H1 (cell line): ENCODE data around the gene ROR1. TPM values are rescaled to one million over a fixed set of nuclear protein-coding genes. Genes with fewer than 3 reads are reported as not detected.

Experiments used
- CTCF ChIA-PET: fragments of 300-600 bp; sonication (Branson Sonifier 250); formaldehyde crosslinking; loops from one replicate; lab custom pipeline; 2021; ENCODE audit not compliant: partially characterized antibody; lab: Charles Lee
- POLR2A ChIA-PET: fragments of 300-600 bp; sonication (Branson Sonifier 250); formaldehyde crosslinking; loops from one replicate; lab custom pipeline; 2021; ENCODE audit warnings: inconsistent platforms; ENCODE audit not compliant: partially characterized antibody; lab: Charles Lee
- DNase-seq, 2 experiments: peaks; one replicate each; pipeline versions ENCODE4 v3.0.0 to v3.0.0-alpha.2; 2010 to 2022; ENCODE audit warnings: low spot score in 2 of 2, low read depth in 1 of 2, mixed read lengths in 1 of 2
- FAIRE-seq: peaks from 2 replicates; lab custom pipeline; 2011; peaks lifted over from hg19 to GRCh38; lab: Jason Lieb, UNC
- H2AFZ ChIP-seq: 2 replicates; pipeline ENCODE4 v1.8.1; 2012; ENCODE audit warnings: low read length, inconsistent platforms
- H2AK5ac ChIP-seq: 2 replicates; pipeline ENCODE4 v1.6.1; 2013; ENCODE audit warnings: low read depth, low read length
- H2BK120ac ChIP-seq: replicated peaks from 2 replicates; pipeline ENCODE3; 2013; ENCODE audit warnings: low read depth, low read length, inconsistent platforms
- H2BK12ac ChIP-seq: 2 replicates; pipeline ENCODE4 v1.6.1; 2013; ENCODE audit warnings: low read depth, low read length
- H2BK15ac ChIP-seq: 2 replicates; pipeline ENCODE4 v1.6.1; 2013; ENCODE audit warnings: low read length
- H2BK20ac ChIP-seq: 2 replicates; pipeline ENCODE4 v1.6.1; 2013; ENCODE audit warnings: low read length
- H2BK5ac ChIP-seq: 2 replicates; pipeline ENCODE4 v1.6.1; 2013; ENCODE audit warnings: low read depth, low read length
- H3K14ac ChIP-seq: 2 replicates; pipeline ENCODE4 v1.6.1; 2013; ENCODE audit warnings: inconsistent platforms; ENCODE audit not compliant: insufficient read length
- H3K18ac ChIP-seq: 2 replicates; pipeline ENCODE4 v1.6.1; 2013; ENCODE audit warnings: low read length; ENCODE audit errors: extremely low read depth
- H3K23ac ChIP-seq: 2 replicates; pipeline ENCODE4 v1.6.1; 2013; ENCODE audit warnings: inconsistent platforms; ENCODE audit not compliant: insufficient read length
- H3K23me2 ChIP-seq: 2 replicates; pipeline ENCODE4 v1.6.1; 2013; ENCODE audit warnings: low read depth, low read length
- H3K27ac ChIP-seq: 2 replicates; pipeline ENCODE4 v1.6.1; 2011; ENCODE audit warnings: low read depth, low read length, inconsistent platforms
- H3K27me3 ChIP-seq, 4 experiments: replicated peaks in 1 of 4; 1 replicate in 1 of 4; 2 replicates in 3 of 4; pipeline versions ENCODE4 v1.6.1 to v1.8.1; 2011 to 2013; ENCODE audit warnings: low read length in 3 of 4, mild to moderate bottlenecking in 3 of 4, inconsistent platforms in 2 of 4, mixed read lengths in 2 of 4, moderate library complexity in 1 of 4; ENCODE audit not compliant: control insufficient read depth in 3 of 4, insufficient read depth in 3 of 4; ENCODE audit errors: extremely low read depth in 1 of 4
- H3K36me3 ChIP-seq, 4 experiments: 2 replicates each; pipeline versions ENCODE4 v1.6.1 to v1.8.1; 2011 to 2013; ENCODE audit warnings: mild to moderate bottlenecking in 4 of 4, low read length in 3 of 4, moderate library complexity in 2 of 4, control low read depth in 1 of 4, inconsistent platforms in 1 of 4; ENCODE audit not compliant: insufficient read depth in 4 of 4, control insufficient read depth in 2 of 4
- H3K4ac ChIP-seq: replicated peaks from 2 replicates; pipeline ENCODE3; 2013; ENCODE audit warnings: low read length, low read depth, mixed read lengths, inconsistent platforms; ENCODE audit not compliant: insufficient read length
- H3K4me1 ChIP-seq, 4 experiments: replicated peaks in 1 of 4; 1 replicate in 1 of 4; 2 replicates in 3 of 4; pipeline versions ENCODE4 v1.6.1 to v1.8.1; 2011 to 2013; ENCODE audit warnings: low read length in 3 of 4, inconsistent platforms in 2 of 4, mixed read lengths in 1 of 4; ENCODE audit not compliant: insufficient read depth in 4 of 4, control insufficient read depth in 3 of 4
- H3K4me2 ChIP-seq, 2 experiments: 2 replicates each; pipeline versions ENCODE4 v1.6.1 to v1.8.1; 2011 to 2013; ENCODE audit warnings: low read depth in 2 of 2, low read length in 2 of 2, control low read depth in 1 of 2, inconsistent platforms in 1 of 2, mild to moderate bottlenecking in 1 of 2; ENCODE audit not compliant: insufficient read depth in 1 of 2
- H3K4me3 ChIP-seq, 4 experiments: fragments of 200-600, 300-600 bp in 1 of 4; sonication (generic), shearing (Covaris generic), sonication (Bioruptor Twin) in 1 of 4; 2 replicates each; pipeline versions ENCODE4 v1.5.1 to v1.8.1; 2011 to 2016; ENCODE audit warnings: low read length in 4 of 4, low read depth in 3 of 4, control low read depth in 2 of 4, inconsistent platforms in 2 of 4, mild to moderate bottlenecking in 2 of 4, mixed read lengths in 1 of 4, moderate library complexity in 1 of 4; ENCODE audit not compliant: insufficient read depth in 2 of 4; ENCODE audit errors: extremely low read depth in 1 of 4
- H3K56ac ChIP-seq: replicated peaks from 2 replicates; pipeline ENCODE3; 2013; ENCODE audit warnings: low read depth, mild to moderate bottlenecking, mixed read lengths, low read length, inconsistent platforms; ENCODE audit not compliant: insufficient read length
- H3K79me1 ChIP-seq: 2 replicates; pipeline ENCODE4 v1.6.1; 2013; ENCODE audit warnings: low read depth, low read length, control low read depth
- H3K79me2 ChIP-seq, 2 experiments: 2 replicates each; pipeline versions ENCODE4 v1.6.1 to v1.8.1; 2012 to 2013; ENCODE audit warnings: low read length in 2 of 2, mild to moderate bottlenecking in 2 of 2, inconsistent platforms in 1 of 2; ENCODE audit not compliant: insufficient read depth in 2 of 2, control insufficient read depth in 1 of 2
- H3K9ac ChIP-seq, 4 experiments: replicated peaks in 1 of 4; 1 replicate in 1 of 4; 2 replicates in 3 of 4; pipeline versions ENCODE4 v1.6.1 to v1.8.1; 2011 to 2013; ENCODE audit warnings: low read depth in 3 of 4, low read length in 3 of 4, control low read depth in 2 of 4, mild to moderate bottlenecking in 2 of 4, moderate library complexity in 2 of 4, inconsistent platforms in 1 of 4; ENCODE audit errors: extremely low read depth in 1 of 4
- H3K9me3 ChIP-seq, 2 experiments: 2 replicates each; pipeline versions ENCODE4 v1.6.1 to v1.8.1; 2012 to 2013; ENCODE audit warnings: mild to moderate bottlenecking in 2 of 2, moderate library complexity in 2 of 2, control low read depth in 1 of 2, inconsistent platforms in 1 of 2, low read depth in 1 of 2, low read length in 1 of 2, mixed read lengths in 1 of 2; ENCODE audit not compliant: insufficient read depth in 2 of 2
- H4K20me1 ChIP-seq, 2 experiments: replicated peaks in 1 of 2; 2 replicates each; pipeline versions ENCODE3 to v1.8.1; 2011 to 2013; ENCODE audit warnings: inconsistent platforms in 2 of 2, low read length in 2 of 2, mild to moderate bottlenecking in 1 of 2; ENCODE audit not compliant: insufficient read depth in 2 of 2, control insufficient read depth in 1 of 2
- H4K5ac ChIP-seq: 2 replicates; pipeline ENCODE4 v1.6.1; 2013; ENCODE audit warnings: low read length, low read depth, mixed read lengths, inconsistent platforms; ENCODE audit not compliant: insufficient read length
- H4K8ac ChIP-seq: 2 replicates; pipeline ENCODE4 v1.8.0; 2013; ENCODE audit warnings: mild to moderate bottlenecking, moderate library complexity, low read length, inconsistent platforms; ENCODE audit not compliant: insufficient read depth; ENCODE audit errors: extremely low read depth
- H4K91ac ChIP-seq: replicated peaks from 2 replicates; pipeline ENCODE3; 2013; ENCODE audit warnings: low read length, mixed read lengths, inconsistent platforms; ENCODE audit not compliant: insufficient read length
- CHD2 ChIP-seq: IDR thresholded peaks from 2 replicates; pipeline ENCODE4 v1.6.1; 2012; ENCODE audit warnings: low read length, improper control_type of control experiment
- CTCF ChIP-seq, 3 experiments: IDR thresholded peaks; 1 replicate in 2 of 3; 2 replicates in 1 of 3; pipeline versions ENCODE4 v1.5.1 to v1.6.1; 2011; ENCODE audit warnings: low read length in 3 of 3, mild to moderate bottlenecking in 3 of 3, inconsistent platforms in 2 of 3, low read depth in 1 of 3, moderate library complexity in 1 of 3; ENCODE audit not compliant: insufficient read depth in 1 of 3; ENCODE audit errors: control extremely low read depth in 1 of 3
- EP300 ChIP-seq, 2 experiments: IDR thresholded peaks; 1 replicate in 1 of 2; 2 replicates in 1 of 2; pipeline ENCODE4 v1.6.1; 2011 to 2012; ENCODE audit warnings: low read depth in 2 of 2, low read length in 2 of 2, mild to moderate bottlenecking in 2 of 2, borderline replicate concordance in 1 of 2, inconsistent platforms in 1 of 2, moderate library complexity in 1 of 2
- KDM1A ChIP-seq: fragments of 200-600, 300-600 bp; sonication (generic); IDR thresholded peaks from 2 replicates; pipeline ENCODE4 v1.7.1; 2016; ENCODE audit warnings: mild to moderate bottlenecking, low read length, borderline replicate concordance
- MAX ChIP-seq: IDR thresholded peaks from 2 replicates; pipeline ENCODE4 v1.6.1; 2012; ENCODE audit warnings: inconsistent platforms
- RAD21 ChIP-seq, 2 experiments: IDR thresholded peaks in 1 of 2; conservative IDR thresholded peaks in 1 of 2; 2 replicates each; pipeline ENCODE4 v1.6.1; 2011; ENCODE audit warnings: low read depth in 2 of 2, low read length in 2 of 2, improper control_type of control experiment in 1 of 2, inconsistent platforms in 1 of 2, mild to moderate bottlenecking in 1 of 2, moderate library complexity in 1 of 2
- RXRA ChIP-seq: IDR thresholded peaks from 2 replicates; pipeline ENCODE4 v1.6.1; 2011; ENCODE audit warnings: low read depth, mild to moderate bottlenecking, low read length, moderate library complexity; ENCODE audit not compliant: insufficient read depth
- SRF ChIP-seq: IDR thresholded peaks from 2 replicates; pipeline ENCODE4 v1.6.1; 2011; ENCODE audit warnings: mild to moderate bottlenecking, low read depth, low read length, moderate library complexity
- TCF12 ChIP-seq: IDR thresholded peaks from 2 replicates; pipeline ENCODE4 v1.6.1; 2011; ENCODE audit warnings: low read depth, mild to moderate bottlenecking, low read length
- WGBS, 2 experiments: shearing (Covaris generic) in 1 of 2; methylation state at CpG; one replicate each; pipeline versions ENCODE4 v1.1.6 to v1.1.7; 2013 to 2015; ENCODE audit warnings: low lambda C conversion rate in 2 of 2, mixed read lengths in 2 of 2, inconsistent platforms in 1 of 2, low coverage in 1 of 2, missing lambda C conversion rate in 1 of 2; ENCODE audit not compliant: insufficient replicate concordance in 2 of 2, insufficient coverage in 1 of 2, insufficient read length in 1 of 2; ENCODE audit errors: extremely low coverage in 1 of 2, missing lambda C conversion rate in 1 of 2; 5-methylcytosine and 5-hydroxymethylcytosine counted together
- polyA plus RNA-seq, 7 experiments: library from polyadenylated mRNA; depleted of rRNA in 3 of 7; stranded (reverse) in 5 of 7; unstranded in 2 of 7; fragments of >200 nt in 5 of 7; fragments of 200-250 nt in 2 of 7; gene quantifications; 1 replicate in 5 of 7; 2 replicates in 1 of 7; 4 replicates in 1 of 7; pipeline versions ENCODE4 v1.2.1 to v1.2.3, GENCODE V29; 2011 to 2013; ENCODE audit warnings: missing spikeins in 2 of 7, mixed read lengths in 2 of 7
- total RNA-seq: library from RNA; stranded (reverse); fragmentation: NEBNext Ultra II Directional; extraction: Animal tissue kit (Norgen Biotek cat#: 25700); gene quantifications from 2 replicates; pipeline ENCODE4 v1.2.1, GENCODE V29; 2021

ROR1 gene
- total and polyA plus RNA-seq, 2 of the 8 experiments (the other 6 are each of a cell fraction or from before 2014, with no cell fraction given): 33.6 to 73.6 TPM

GRCh38 chr1:64209221-64209620 lies 435.4 kb downstream of the ROR1 start:
- no peak overlapping the region for H3K4ac ChIP-seq
- no peak overlapping the region for H3K9ac ChIP-seq
- CTCF ChIA-PET: interaction anchor here (1.4 kb wide), 1 partner anchor 71 kb away, joined by 4 read pairs; no protein-coding TSS in a partner anchor
- H3K14ac ChIP-seq: no peak overlapping the region
- H3K23ac ChIP-seq: no peak overlapping the region
- no peak overlapping the region for H4K5ac ChIP-seq
- no peaks in the 10 kb centered on the region for H3K36me3 ChIP-seq
- H3K56ac ChIP-seq: no peak overlapping the region
- no peak overlapping the region for H2AFZ ChIP-seq
- H3K27me3 ChIP-seq: no peaks in the 10 kb centered on the region
- FAIRE-seq: no peak
- no peaks in the 10 kb centered on the region for H3K79me1 ChIP-seq
- H4K20me1 ChIP-seq: no peaks in the 10 kb centered on the region
- H2BK12ac ChIP-seq: no peak overlapping the region
- no peak overlapping the region for H2BK120ac ChIP-seq
- H3K4me1 ChIP-seq: no peaks in the 10 kb centered on the region
- no peak overlapping the region for H2BK20ac ChIP-seq
- no peak overlapping the region for H2BK5ac ChIP-seq
- no peak overlapping the region for H3K18ac ChIP-seq
- POLR2A ChIA-PET: no interaction called here
- H2BK15ac ChIP-seq: no peak overlapping the region
- no peak overlapping the region for H2AK5ac ChIP-seq
- H3K27ac ChIP-seq: no peak overlapping the region
- H3K4me3 ChIP-seq: no peak overlapping the region
- no peak for TF ChIP-seq CHD2
- no peak for TF ChIP-seq KDM1A
- no peak for TF ChIP-seq EP300 (IDR thresholded peaks at IDR 0.05; ENCODE audit: borderline replicate concordance in 1 of 2, low read depth in 2 of 2, low read length in 2 of 2)
- TF ChIP-seq TCF12: no peak
- TF ChIP-seq RXRA: no peak
- no peak for TF ChIP-seq MAX
- TF ChIP-seq SRF: no peak
- TF ChIP-seq RAD21 (IDR thresholded peaks at IDR 0.05 in 1 of 2, conservative IDR thresholded peaks at IDR 0.05 in 1 of 2; ENCODE audit: low read depth in 2 of 2, low read length in 2 of 2): peak; percentile 43 to 61
- TF ChIP-seq CTCF (IDR thresholded peaks at IDR 0.05; ENCODE audit: control extremely low read depth in 1 of 3, insufficient read depth in 1 of 3, low read depth in 1 of 3, low read length in 3 of 3): peak in 2 of 3 experiments; percentile 40 to 41; a peak in 2 of 4 replicates
- no peak overlapping the region for H4K8ac ChIP-seq
- no peak overlapping the region for H4K91ac ChIP-seq
- H3K4me2 ChIP-seq: no peak overlapping the region
- DNase-seq: no peak
- H3K79me2 ChIP-seq: no peaks in the 10 kb centered on the region
- no peaks in the 10 kb centered on the region for H3K9me3 ChIP-seq
- H3K23me2 ChIP-seq: no peaks in the 10 kb centered on the region
- 82% methylated on average over 2 of the region's 2 CpGs; no CpG with 5 or more reads in 1 of the 2 experiments for WGBS, 2 experiments
